Trophoblast cell (in vitro differentiated cells and primary cell): Measurements from ENCODE around the gene THSD1.
"Not testable (repeated sequence)": the region's sequence is repeated elsewhere in the genome, so short reads cannot be mapped to it uniquely, and the experiment has no call there.

Source experiments
- DNase-seq, 2 donors: peaks; one replicate each; pipeline ENCODE4 v3.0.0-alpha.2; 2016
- H2AFZ ChIP-seq: 2 replicates; pipeline ENCODE4 v1.6.1; 2013; ENCODE audit warnings: low read length, moderate library complexity, mild to moderate bottlenecking; ENCODE audit not compliant: insufficient read depth, poor library complexity
- H2AK5ac ChIP-seq: 2 replicates; pipeline ENCODE4 v1.6.1; 2013; ENCODE audit warnings: mild to moderate bottlenecking, low read length
- H2BK120ac ChIP-seq: 2 replicates; pipeline ENCODE4 v1.6.1; 2013; ENCODE audit warnings: low read length, mild to moderate bottlenecking, moderate library complexity; ENCODE audit not compliant: insufficient read depth, poor library complexity
- H2BK12ac ChIP-seq: 2 replicates; pipeline ENCODE4 v1.6.1; 2013; ENCODE audit warnings: mild to moderate bottlenecking, low read length, moderate library complexity
- H2BK5ac ChIP-seq: 2 replicates; pipeline ENCODE4 v1.6.1; 2013; ENCODE audit warnings: low read length, low read depth, moderate library complexity, mild to moderate bottlenecking; ENCODE audit not compliant: poor library complexity
- H3K14ac ChIP-seq: 2 replicates; pipeline ENCODE4 v1.6.1; 2013; ENCODE audit warnings: mild to moderate bottlenecking, low read length
- H3K18ac ChIP-seq: 2 replicates; pipeline ENCODE4 v1.6.1; 2013; ENCODE audit warnings: mild to moderate bottlenecking, low read length
- H3K23ac ChIP-seq: 2 replicates; pipeline ENCODE4 v1.6.1; 2013; ENCODE audit warnings: low read length
- H3K27ac ChIP-seq: 2 replicates; pipeline ENCODE4 v1.5.1; 2013; ENCODE audit warnings: low read depth, mild to moderate bottlenecking, inconsistent platforms, low read length, moderate library complexity
- H3K27me3 ChIP-seq: 2 replicates; pipeline ENCODE4 v1.6.1; 2013; ENCODE audit warnings: inconsistent platforms, mild to moderate bottlenecking, low read length, moderate library complexity; ENCODE audit not compliant: insufficient read depth
- H3K36me3 ChIP-seq, 2 experiments: 1 replicate in 1 of 2; 2 replicates in 1 of 2; pipeline ENCODE4 v1.6.1; 2013; ENCODE audit warnings: low read length in 2 of 2, mild to moderate bottlenecking in 2 of 2, moderate library complexity in 1 of 2; ENCODE audit not compliant: insufficient read depth in 2 of 2, control insufficient read depth in 1 of 2
- H3K4ac ChIP-seq: 2 replicates; pipeline ENCODE4 v1.6.1; 2013; ENCODE audit warnings: low read depth, mild to moderate bottlenecking, low read length, moderate library complexity
- H3K4me1 ChIP-seq, 2 experiments: 1 replicate in 1 of 2; 2 replicates in 1 of 2; pipeline ENCODE4 v1.6.1; 2013; ENCODE audit warnings: low read length in 2 of 2, mild to moderate bottlenecking in 2 of 2, moderate library complexity in 1 of 2; ENCODE audit not compliant: insufficient read depth in 2 of 2, control insufficient read depth in 1 of 2
- H3K4me2 ChIP-seq: 2 replicates; pipeline ENCODE4 v1.6.1; 2013; ENCODE audit warnings: inconsistent platforms, mild to moderate bottlenecking, low read length, moderate library complexity
- H3K4me3 ChIP-seq: 2 replicates; pipeline ENCODE4 v1.5.1; 2013; ENCODE audit warnings: mild to moderate bottlenecking, low read depth, low read length, inconsistent platforms
- H3K79me1 ChIP-seq: one replicate; pipeline ENCODE4 v1.6.1; 2013; ENCODE audit warnings: low read length
- H3K79me2 ChIP-seq: 2 replicates; pipeline ENCODE4 v1.6.1; 2013; ENCODE audit warnings: low read length, mild to moderate bottlenecking; ENCODE audit not compliant: control insufficient read depth, insufficient read depth, poor library complexity
- H3K9ac ChIP-seq: 2 replicates; pipeline ENCODE4 v1.6.1; 2013; ENCODE audit warnings: mild to moderate bottlenecking, low read length
- H3K9me3 ChIP-seq: 2 replicates; pipeline ENCODE4 v1.6.1; 2013; ENCODE audit warnings: low read depth, mild to moderate bottlenecking, control low read depth, inconsistent platforms, low read length; ENCODE audit not compliant: insufficient read depth
- H4K12ac ChIP-seq: 2 replicates; pipeline ENCODE4 v1.6.1; 2013; ENCODE audit warnings: low read depth, mild to moderate bottlenecking, low read length, moderate library complexity
- H4K8ac ChIP-seq: 2 replicates; pipeline ENCODE4 v1.6.1; 2013; ENCODE audit warnings: low read depth, mild to moderate bottlenecking, low read length, moderate library complexity
- H4K91ac ChIP-seq: one replicate; pipeline ENCODE4 v1.6.1; 2013; ENCODE audit warnings: low read depth, mild to moderate bottlenecking, low read length, moderate library complexity
- WGBS: extraction: QIAGEN DNeasy Blood & Tissue Kit; methylation state at CpG from one replicate; pipeline ENCODE4 v1.1.7; 2013; ENCODE audit warnings: missing lambda C conversion rate; ENCODE audit not compliant: insufficient read length, insufficient coverage; ENCODE audit errors: extremely low coverage; 5-methylcytosine and 5-hydroxymethylcytosine counted together

Gene THSD1

DNA sequence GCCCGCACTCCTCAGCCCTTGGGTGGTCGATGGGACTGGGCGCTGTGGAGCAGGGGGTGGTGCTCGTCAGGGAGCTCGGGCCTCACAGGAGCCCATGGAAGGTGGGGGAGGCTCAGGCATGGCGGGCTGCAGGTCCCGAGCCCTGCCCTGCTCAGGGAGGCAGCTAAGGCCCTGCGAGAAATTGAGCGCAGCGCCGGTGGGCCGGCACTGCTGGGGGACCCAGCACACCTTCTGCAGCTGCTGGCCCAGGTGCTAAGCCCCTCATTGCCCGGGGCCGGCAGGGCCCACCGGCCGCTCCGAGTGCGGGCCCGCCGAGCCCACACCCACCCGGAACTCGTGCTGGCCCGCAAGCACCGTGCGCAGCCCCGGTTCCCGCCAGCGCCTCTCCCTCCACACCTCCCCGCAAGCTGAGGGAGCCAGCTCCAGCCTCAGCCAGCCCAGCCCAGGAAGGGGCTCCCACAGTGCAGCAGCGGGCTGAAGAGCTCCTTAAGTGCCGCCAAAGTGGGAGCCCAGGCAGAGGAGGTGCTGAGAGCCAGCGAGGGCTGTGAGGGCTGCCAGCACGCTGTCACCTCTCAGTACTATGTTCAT lies 2.2 kb upstream of the THSD1 start:
- not testable (repeated sequence) for H3K4ac ChIP-seq, H3K4me1 ChIP-seq, H3K4me3 ChIP-seq, H2BK12ac ChIP-seq, DNase-seq, H4K12ac ChIP-seq, H3K9ac ChIP-seq, H2AK5ac ChIP-seq, H4K8ac ChIP-seq, H2BK120ac ChIP-seq, H2AFZ ChIP-seq, H3K14ac ChIP-seq, H3K9me3 ChIP-seq, H3K79me1 ChIP-seq, H3K18ac ChIP-seq, H3K4me2 ChIP-seq, H3K27ac ChIP-seq, H3K36me3 ChIP-seq, H4K91ac ChIP-seq, H3K23ac ChIP-seq, H2BK5ac ChIP-seq, H3K79me2 ChIP-seq
- H3K27me3 ChIP-seq = peaks cover 22% of the 10 kb centered on the region
- WGBS = no CpG with 5 or more reads among the region's 33 CpGs

DNA sequence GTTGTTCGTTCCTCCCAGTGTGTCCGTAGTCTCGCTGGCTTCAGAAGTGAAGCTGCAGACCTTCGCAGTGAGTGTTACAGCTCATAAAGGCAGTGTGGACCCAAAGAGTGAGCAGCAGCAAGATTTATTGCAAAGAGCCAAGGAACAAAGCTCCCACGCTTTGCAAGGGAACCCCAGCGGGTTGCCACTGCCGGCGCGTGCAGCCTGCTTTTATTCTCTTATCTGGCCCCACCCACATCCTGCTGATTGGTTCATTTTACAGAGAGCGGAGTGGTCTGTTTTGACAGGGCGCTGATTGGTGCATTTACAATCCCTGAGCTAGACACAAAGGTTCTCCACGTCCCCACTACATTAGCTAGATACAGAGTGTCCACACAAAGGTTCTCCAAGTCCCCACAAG lies 1.5 kb upstream of the THSD1 start:
- not testable (repeated sequence) for H4K91ac ChIP-seq, H2BK120ac ChIP-seq, H3K27ac ChIP-seq, H2AK5ac ChIP-seq, H3K18ac ChIP-seq, H3K79me2 ChIP-seq, H4K12ac ChIP-seq, H3K4me3 ChIP-seq, H3K9me3 ChIP-seq, H3K4ac ChIP-seq, H3K9ac ChIP-seq, DNase-seq, H3K23ac ChIP-seq, H3K4me1 ChIP-seq, H2BK5ac ChIP-seq, H3K79me1 ChIP-seq, H4K8ac ChIP-seq, H3K36me3 ChIP-seq, H2BK12ac ChIP-seq, H3K14ac ChIP-seq, H3K4me2 ChIP-seq, H2AFZ ChIP-seq
- no CpG with 5 or more reads among the region's 12 CpGs for WGBS
- H3K27me3 ChIP-seq = peaks cover 22% of the 10 kb centered on the region

DNA sequence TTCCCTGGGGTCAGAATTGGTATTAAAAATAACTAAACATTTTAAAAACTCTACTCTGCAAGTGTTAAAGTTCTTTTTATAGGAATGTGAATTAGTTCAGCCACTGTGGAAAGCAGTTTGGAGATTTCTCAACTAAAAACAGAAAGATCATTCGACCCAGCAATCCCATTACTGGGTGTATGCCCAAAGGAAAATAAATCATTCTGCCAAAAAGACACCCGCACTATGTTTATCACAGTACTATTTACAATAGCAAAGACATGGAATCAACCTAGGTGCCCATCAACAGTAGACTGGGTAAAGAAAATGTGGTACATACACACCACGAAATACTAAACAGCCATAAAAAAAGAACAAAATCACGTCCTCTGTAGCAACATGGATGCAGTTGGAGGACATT lies 657 bp upstream of the THSD1 start:
- no peak overlapping the region for H3K27ac ChIP-seq
- H3K4me2 ChIP-seq = no peak overlapping the region
- no peak overlapping the region for H2BK12ac ChIP-seq
- H3K4me1 ChIP-seq = peaks cover 4 to 7% of the 10 kb centered on the region in 2 experiments
- H4K91ac ChIP-seq = no peak overlapping the region
- no peak overlapping the region for H2AFZ ChIP-seq
- no peak overlapping the region for H4K12ac ChIP-seq
- H3K18ac ChIP-seq = no peak overlapping the region
- no peak overlapping the region for H3K9ac ChIP-seq
- H3K27me3 ChIP-seq = peaks cover 22% of the 10 kb centered on the region
- no peaks in the 10 kb centered on the region for H3K79me2 ChIP-seq
- no peak overlapping the region for H3K23ac ChIP-seq
- no peak overlapping the region for H3K4me3 ChIP-seq
- H3K36me3 ChIP-seq = no peaks in the 10 kb centered on the region
- no peaks in the 10 kb centered on the region for H3K9me3 ChIP-seq
- no peak overlapping the region for H3K14ac ChIP-seq
- no peak overlapping the region for H4K8ac ChIP-seq
- no peak overlapping the region for H2BK120ac ChIP-seq
- H2BK5ac ChIP-seq = no peak overlapping the region
- no peak overlapping the region for H2AK5ac ChIP-seq
- no peaks in the 10 kb centered on the region for H3K79me1 ChIP-seq
- no peak overlapping the region for H3K4ac ChIP-seq
- WGBS = no CpG with 5 or more reads among the region's 4 CpGs
- no peak for DNase-seq

DNA sequence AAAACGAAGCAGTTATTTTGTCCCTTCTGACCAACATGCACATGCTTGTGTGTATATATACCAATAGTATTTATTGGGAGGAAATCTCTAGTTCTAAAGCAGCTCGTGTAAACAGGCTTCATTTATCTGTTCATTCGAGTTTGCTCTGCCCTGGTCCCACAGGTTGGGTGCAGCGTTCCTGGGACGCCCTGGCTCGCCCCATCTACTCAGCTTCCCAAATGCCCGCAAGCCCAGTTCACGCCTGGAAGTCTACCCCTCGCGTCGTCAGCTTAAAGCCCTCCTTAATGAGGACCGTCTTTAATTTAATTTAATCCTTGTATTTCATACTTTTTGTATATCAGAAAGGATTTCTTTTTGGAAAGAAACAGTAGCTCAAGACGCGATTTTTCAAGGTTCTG lies 604 bp downstream of the THSD1 start:
- Histone ChIP-seq H4K8ac (no peak overlapping the region), H3K36me3 (no peaks in the 10 kb centered on the region), H2AK5ac (no peak overlapping the region), H3K4me1 (peaks cover 4 to 7% of the 10 kb centered on the region in 2 experiments), H3K4ac (no peak overlapping the region), H3K27ac (no peak overlapping the region), H3K18ac (no peak overlapping the region), H3K79me1 (no peaks in the 10 kb centered on the region), H3K9me3 (no peaks in the 10 kb centered on the region), H4K12ac (no peak overlapping the region), H2AFZ (no peak overlapping the region), H3K4me2 (peak overlapping the region; percentile 51), H2BK120ac (no peak overlapping the region), H3K23ac (no peak overlapping the region), H3K4me3 (no peak overlapping the region), H2BK5ac (no peak overlapping the region), H3K14ac (no peak overlapping the region), H3K79me2 (no peaks in the 10 kb centered on the region), H3K27me3 (peaks cover 22% of the 10 kb centered on the region), H3K9ac (no peak overlapping the region), H4K91ac (no peak overlapping the region), H2BK12ac (no peak overlapping the region)
- no CpG with 5 or more reads among the region's 14 CpGs for WGBS
- DNase-seq = no peak
